Stimulated activated CD4-positive, alpha-beta T cell treated with anti-CD3 and anti-CD28 coated beads, Interleukin-12 subunit alpha, Interleukin-12 subunit beta, amount 100 ng/mL, for 4 hours (primary cell): Measurements from ENCODE around the gene BSDC1.
"Not testable (repeated sequence)": the region's sequence is repeated elsewhere in the genome, so short reads cannot be mapped to it uniquely, and the experiment has no call there.

Experiments used
- DNase-seq: peaks from one replicate; pipeline ENCODE4 v3.0.0-alpha.2; 2020

BSDC1 gene

DNA sequence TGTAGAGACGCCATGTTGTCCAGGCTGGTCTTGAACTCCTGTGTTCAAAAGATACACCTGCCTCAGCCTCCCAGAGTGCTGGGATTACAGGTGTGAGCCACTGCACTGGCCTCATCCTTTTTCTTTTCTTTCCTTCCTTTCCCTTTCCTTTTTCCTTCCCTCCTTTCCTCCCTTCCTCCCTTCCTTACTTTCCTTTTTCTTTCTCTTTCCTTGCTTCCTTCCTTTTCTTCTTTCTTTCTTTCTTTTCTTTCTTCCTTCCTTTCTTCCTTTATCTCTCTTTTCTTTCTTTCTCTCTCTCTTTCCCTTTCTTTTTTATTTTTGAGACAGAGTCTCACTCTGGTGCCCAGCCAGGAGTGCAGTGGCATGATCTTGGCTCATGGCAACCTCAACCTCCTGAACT is 37.8 kb downstream of the BSDC1 start:
- no peak for DNase-seq

DNA sequence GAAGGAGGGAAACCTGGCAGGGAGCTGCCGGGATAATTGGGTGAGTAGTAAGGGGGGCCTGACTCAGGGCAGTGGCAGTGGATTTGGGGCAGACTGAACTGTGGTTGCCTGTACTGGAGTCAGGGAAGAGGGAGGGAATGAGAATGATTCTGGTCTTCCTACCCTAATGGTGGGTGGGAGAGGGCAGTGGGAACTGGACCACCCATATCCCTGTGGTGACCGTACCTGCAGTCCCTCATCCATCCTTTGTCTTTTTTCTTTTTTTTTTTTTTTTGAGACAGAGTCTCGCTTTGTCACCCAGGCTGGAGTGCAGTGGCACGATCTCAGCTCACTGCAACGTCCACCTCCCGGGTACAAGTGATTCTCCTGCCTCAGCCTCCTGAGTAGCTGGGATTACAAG is 38.5 kb downstream of the BSDC1 start:
- DNase-seq, result not testable (repeated sequence)

DNA sequence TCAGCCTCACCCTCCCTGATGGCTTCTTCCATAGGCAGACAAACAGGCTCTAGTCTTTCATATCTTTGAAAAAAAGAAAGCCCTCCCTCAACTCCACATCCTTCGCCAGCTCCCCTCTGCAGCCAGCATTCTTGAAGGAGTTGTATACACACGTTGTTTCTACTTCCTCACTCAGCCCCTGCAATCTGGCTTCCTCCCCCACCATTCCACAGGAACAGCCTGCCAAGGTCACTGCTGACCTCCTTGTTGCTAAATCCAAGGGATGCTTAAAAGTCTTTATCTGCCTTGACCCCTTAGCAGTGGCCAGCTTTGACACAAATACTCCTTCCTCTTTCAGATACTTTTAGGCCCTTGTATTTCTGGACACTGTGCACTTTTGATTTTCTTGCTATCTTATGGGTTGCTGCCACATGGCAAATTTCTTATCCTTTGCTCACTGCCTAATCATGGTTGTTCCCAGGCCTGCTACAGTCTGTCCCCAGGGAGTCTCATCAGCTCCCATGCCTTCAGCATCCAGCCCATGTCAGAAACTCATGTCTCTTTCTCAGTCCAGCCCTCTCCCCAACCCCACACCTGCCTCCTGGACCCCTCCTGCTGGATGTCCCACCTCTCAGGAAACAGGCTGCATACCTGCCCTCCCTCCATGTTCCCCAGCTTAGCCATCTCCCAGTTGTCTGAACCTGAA is 40.2 kb downstream of the BSDC1 start:
- DNase-seq, result no peak

DNA sequence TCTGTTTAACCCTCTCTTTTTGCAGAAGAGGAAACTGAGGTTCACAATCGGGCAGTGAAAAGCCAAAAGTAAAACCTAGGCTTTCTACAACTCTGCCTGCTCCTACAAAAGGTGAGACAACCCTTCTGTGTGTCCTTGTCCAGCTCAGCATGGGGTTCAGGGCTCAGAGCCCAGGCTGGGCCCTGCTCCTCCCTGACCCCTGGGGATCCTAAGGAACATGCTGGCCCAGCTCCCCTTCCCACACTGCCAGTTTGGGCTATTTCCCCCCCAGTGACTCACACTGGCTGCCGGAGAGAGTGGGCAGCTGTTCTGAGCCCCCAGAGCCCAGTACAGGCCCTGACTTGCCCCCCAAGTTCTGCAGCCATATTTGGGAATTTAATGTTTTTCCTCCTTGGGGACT is 40.8 kb downstream of the BSDC1 start:
- no peak for DNase-seq

DNA sequence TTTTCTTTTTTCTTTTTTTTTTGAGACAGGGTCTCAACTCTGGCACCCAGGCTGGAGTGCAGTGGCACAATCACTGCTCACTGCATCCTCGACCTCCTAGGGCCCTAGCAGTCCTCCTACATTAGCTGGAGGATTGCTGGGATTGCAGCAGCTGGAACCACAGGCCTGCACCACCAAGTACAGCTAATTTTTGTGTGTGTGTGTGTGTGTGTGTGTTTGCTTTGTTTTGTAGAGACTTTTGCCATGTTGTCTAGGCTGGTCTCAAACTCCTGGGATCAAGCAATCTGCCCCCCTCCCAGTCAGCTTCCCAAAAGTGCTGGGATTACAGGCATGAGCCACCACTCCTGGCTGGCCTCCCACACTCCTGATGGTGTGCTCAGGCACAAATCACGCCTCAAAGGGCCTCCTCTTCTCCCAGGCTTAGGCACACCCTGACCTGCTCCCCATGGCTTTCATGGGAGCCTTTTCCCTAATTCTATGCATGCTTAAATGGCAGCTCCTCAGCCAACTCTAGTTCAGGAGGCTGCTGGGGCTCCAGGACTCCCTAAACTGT is 41.3 kb downstream of the BSDC1 start:
- DNase-seq, result no peak

DNA sequence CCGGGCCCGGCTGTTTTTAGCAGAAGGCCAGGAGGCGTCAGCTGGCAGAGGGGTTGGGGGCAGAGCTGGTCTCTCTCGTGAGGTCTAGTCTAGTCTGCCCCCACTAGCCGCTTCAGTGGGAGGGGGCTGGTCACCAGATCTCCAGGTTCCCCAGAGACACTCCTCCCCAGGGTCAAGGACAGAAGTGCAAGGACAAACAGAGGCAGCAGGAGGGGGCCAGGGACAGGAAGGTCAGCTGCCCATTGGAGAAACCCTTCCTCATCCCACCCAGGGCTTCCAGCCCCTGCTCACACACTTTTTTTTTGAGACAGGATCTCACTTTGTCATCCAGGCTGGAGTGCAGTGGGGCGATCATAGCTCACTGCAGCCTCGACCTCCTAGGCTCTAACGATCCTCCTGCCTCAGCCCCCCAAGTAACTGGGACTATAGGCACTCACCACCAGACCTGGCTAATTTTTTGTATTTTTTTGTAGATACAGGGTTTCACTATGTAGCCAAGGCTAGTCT is 41.9 kb downstream of the BSDC1 start:
- DNase-seq, result no peak

DNA sequence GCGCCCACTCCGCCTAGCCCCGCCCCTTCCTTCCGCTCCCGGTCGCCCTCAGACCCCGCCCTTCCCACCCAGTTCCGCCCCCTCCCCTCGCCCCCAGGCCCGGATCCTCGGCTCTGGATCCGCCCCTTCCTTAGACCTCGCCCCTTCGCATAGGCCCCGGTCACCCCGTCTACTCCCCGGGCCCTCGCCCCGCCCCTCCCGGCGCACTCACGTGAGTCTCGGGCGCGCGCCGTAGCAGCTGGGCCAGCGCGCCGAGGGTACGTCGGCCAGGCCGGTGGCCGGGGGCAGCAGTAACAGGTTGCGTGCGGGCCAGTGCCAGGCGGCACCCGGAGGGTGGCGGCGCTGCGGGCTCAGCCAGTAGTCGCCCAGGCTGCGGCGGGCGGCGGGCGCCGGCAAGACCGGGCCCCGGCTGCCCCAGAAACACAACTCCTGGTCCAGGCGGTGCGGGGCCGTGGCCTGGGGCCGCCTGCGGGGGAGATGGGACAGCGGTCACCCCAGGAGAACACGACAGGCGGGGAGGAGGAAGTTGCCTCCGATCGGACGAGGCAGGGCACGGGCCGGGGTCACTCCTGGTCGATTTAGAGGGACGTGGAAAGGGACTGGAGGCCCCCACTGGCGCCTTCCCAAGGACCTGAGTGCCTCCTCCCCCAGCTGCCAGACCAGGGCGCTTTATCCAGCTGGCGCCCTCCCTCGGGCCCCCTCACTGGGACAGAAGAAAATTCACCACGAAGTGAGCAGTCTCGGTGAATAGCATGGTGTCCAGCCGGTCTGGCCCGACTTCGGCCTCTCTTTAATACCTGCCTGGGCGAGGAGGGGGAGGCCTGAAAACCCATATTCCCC is 42.6 kb downstream of the BSDC1 start:
- DNase-seq, result peak; percentile 92

DNA sequence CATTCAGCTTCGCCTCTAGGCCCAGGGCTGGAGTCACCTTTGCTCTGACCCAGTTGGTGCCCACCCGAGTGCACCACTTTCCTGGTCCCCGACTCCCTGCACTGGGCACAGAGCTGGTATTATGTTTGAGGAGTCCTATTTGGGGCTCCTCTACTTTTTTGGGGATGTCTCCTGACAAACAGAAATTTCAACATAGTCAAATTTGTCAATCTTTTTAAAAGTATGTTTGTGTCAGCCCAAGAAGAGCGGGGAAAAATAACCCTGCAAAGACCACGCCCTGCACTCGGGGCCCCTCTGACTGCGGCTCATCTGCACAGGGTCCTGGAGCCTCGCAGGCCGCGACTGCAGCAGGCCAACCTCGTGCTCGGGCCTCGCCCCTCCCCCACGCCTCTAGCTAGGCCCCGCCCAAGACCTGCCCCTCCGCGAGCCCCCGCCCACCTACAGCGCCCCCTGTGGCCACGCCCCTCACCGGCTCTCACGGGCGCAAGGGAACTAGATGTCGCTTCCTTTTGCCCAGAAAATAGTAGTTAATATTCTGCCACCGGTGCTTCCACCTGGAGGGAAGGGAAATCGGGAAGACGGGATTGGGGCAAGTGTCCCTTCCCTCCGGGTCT is 43.3 kb downstream of the BSDC1 start:
- DNase-seq, result peak; percentile 79

DNA sequence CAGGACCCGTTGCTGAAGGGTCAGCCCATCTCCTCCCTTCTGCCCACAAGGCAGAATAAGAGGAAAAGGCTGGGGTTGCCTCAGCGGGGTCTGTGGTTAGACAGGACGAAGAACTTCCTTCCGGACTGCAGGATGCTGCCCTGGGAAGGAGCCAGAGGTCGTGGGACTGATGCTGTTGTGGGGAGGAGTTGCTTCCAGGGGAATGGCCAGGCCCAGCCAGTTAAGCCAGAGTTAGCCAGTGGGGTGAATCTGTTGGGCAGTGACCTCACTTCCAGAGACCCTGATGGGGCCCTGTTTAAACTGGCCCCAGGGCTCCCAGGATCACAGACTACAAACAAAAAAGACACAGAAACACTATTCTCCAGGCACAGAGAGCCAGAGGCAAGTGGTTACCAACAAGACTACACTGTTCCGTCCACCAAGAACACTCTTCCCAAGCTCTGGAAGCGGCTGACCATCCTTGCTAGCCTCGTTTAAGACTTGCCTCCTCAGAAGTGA is 45.0 kb downstream of the BSDC1 start:
- DNase-seq, result no peak

DNA sequence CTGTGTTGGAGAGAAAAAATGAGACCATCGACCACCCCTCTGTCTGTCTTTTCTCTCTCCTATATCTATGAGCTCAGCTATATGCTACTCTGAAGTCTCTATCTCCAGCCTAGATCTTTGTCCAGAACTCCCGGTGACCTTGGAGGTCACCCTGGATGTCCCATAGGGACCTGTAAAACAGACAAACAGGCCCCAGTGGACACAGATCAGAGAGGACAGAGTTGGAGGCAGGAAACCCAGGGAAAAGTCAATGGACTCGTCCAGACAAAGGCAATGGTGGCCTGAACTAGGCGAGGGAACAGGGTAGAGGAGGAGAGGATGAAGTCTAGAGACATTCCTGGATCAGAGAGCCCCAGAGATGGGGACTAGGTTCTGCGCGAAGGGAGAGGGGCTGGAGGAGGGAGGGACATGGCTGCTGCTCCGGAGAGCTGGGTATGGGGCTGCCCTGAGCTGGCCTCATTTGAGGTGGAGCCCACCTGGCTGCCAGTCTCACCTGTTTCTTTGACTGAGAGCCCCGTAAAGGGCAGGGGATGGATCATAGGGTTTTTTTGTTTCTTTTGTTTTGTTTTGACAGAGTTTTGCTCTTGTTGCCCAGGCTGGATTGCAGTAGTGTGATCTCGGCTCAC is 47.6 kb downstream of the BSDC1 start:
- DNase-seq, result no peak

DNA sequence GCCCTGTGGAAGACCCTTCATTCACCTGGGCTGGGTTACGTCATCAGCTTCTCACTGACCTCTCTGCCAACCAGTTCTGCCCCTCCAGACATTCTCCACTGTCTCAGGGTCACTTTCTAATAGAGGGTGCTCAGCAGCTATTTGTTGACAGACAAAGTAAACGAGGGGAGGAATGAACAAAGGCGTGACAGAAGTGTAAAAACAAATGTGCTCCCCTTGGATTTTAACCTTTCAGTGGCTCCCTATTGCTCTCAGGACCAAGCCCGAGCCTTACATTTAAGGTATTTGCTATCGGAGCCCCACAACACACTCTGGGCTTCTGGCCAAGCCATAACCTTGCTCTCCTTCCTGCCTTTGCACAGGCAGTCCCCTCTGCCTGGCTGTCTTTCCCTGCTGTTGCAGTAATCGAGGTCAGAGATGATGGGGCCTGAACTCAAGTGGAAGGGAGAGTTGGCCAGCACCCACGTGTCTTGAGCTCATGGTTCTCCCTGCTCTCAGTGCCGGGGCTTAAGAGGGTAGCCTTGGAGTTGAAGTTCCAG is 48.9 kb downstream of the BSDC1 start:
- no peak for DNase-seq

DNA sequence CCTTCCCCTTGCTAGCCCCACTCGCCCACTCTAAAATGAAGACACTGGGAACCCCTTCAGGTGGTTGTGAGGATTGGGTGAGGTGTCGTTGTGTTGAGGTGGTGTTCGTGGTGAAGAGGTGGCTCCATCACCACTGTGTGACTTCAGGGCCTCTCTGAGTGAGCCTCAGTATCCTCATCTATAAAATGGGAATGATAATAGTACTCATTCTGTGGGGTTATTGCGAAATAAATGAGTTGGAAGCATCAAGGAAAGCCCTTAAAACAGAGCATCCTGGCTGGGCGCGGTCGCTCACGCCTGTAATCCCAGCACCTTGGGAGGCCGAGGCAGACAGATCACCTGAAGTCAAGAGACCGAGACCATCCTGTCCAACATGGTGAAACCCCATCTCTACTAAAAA is 51.5 kb downstream of the BSDC1 start:
- no peak for DNase-seq

DNA sequence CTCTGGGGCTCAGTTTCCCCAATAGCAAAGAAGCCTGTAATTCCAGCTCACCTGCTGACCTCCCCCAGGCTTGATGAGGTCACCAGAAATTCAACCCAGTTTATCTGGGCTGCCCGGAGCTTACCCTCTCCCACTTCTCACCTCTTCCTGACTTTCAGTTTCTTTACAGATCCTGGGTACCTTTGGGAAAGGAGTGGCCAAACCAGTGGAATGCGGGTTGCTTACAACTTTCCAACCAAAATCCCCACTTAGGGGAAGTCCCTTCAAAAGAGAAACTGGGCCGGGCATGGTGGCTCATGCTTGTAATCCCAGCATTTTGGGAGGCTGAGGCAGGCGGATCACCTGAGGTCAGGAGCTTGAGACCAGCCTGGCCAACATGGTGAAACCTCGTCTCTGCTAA is 52.3 kb downstream of the BSDC1 start:
- no peak for DNase-seq

DNA sequence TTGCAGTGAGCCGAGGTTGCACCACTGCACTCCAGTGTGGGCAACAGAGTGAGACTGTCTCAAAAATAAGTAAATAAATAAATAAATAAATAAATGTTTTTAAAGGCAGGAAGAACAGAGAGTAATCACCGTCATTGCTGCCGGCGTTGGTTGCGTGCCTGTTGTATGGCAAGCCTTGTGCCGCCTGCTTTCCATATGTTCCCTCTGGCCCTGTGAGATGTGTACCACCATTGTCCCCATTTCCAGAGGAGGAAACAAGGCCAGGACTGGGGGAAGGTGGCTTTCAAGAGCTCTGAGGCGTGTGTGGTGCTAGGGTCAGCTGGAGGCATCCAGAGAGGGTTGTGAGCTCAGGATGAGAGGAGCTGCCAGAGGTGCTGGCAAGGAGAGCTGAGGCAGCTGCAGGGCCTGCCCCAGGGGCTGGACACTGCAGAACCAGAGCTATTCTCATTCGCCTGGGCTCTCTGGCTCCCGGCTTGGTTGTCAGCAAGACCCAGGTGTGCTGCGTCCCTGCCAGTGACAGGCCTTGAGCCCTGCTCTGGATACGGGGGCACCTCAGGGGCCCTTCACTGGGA is 53.0 kb downstream of the BSDC1 start:
- DNase-seq, result no peak

DNA sequence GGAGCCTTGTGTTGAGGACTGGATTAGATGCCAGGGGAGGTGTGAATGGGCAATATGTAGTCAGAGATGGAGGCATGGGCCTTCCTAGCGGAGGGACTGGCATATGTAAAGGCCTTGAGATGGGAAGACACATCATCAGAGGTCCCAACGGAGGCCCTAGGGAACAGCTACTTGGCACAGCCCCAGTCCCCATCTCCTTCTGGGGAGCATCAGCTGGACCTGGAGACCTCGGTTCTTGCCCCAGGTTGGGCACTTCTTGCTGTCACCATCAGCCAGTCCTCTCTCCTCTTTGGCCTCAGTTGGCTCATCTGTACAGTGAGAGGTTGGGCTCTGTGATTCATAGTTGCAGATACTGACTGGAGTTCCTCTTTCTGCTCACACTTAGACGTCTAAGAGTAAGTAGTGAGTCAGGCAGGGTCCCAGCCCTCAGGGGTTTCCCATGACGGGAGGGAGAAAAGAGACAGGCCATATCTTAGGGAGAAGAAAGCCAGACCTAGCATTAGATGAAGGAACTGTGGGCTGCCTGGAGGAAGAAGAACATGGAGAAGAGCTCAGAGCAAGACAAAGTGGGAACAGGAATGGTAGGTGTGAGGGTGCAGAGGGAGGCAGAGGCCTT is 54.8 kb downstream of the BSDC1 start:
- peak; percentile 36 for DNase-seq

DNA sequence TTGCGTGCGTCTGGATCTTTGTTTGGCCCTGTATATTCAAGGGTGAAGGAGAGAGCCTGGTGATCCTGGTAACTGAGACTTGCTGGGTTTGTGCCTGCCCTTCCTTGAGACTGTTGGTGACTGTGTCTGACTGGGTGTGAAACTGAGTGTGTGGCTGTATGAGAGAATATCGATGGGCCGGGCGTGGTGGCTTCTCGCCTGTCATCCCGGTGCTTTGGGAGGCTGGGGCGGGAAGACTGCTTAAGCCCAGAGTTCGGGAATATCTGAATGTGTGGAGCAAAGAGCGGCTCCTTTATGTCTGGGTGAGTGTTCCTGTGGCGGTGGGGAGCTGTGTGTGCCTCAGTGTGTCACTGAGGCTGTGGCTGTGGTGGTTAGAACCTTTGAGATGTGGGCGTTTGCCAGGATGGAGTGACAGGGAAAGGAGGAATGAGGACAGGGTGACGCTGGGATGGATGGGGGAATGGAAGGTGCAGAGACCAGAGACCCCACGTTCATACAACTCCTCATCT is 55.5 kb downstream of the BSDC1 start:
- no peak for DNase-seq

DNA sequence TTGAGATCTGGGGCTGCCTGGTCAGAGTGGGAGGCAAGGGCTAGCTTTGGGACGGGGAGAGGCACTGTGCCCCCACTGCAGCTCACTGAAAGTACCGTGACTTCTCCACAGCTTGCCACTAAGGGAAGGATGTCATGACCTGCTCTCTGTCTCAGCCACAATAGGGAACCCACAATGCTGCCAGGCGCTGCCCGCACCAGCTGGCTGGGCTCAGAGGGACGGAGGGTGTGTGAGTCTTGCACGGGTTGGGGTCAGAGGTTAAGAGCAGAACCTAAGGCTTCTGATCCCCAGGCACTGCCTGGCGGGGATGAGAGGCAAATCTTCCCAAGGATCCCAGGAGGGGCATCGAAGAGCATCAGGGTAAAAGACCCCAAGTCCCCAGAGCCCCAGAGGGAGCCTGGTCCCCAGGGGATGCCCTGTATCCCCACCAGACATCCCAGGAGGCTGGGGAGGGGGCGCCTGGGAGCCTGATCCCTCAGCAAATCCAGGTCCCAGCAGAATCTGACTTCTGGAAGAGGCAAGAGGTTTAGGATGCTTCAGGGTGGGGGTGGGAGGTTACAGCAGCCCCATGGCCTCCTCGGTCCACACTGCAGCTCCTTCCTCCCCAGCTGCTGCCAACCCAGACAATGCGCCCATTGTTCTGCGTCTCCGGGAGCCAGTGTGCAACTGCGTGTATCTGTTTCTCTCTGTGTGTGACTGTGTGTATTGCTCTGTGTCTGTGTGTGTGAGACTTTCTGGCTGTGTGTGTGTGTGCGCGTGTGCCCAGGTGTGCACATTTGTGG is 56.2 kb downstream of the BSDC1 start:
- no peak for DNase-seq

DNA sequence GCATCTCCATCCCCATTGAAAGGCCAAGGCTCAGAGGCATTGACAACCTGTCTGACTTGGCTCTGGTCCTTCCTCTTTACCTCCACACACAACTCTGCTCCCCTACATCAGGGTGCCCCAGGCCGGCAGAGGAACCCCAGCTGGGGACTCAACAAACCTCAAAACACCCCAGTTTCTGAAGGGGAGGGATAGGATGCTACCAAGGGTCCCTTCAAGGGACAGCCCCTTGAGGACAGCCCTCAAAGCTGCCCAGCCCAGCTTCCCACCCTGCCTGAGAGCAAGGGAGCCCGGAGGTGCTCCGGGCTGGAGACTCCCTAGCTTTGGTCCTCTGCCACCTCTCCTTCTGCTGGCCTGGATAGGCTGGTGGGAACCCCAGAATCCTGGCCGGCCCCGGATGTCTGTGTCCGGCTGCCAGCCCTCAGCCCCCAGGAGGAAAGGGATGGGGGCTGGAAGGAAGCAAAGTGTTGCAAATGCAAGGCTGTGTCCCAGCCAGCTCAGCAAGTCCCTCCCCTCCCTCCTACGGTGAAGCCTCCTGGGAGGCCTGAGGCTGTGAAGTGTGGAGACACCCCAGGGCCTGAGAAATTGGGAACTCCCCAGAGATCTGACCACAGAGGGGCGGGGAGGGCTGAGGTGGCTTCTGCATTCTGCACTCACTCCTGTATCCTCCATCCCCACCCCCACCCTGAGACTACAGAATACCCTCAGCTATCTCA is 57.1 kb downstream of the BSDC1 start:
- peak; percentile 32 for DNase-seq

DNA sequence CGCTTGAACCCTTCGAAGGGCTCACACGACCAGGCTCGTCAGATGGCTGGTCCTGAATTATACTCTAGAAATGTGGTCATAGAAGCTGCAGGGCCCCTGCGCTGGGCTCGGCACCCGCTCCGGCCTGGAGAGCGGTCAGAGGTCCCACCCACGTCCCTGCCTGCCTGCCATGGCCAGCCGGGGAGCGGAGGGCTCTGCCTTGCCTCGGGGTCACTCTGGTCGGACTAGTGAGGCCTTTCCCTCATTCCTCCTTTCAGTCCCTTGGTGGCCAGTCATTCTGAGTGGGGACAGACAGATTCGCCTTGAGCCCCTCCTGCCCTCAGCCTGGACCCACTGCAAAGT is 57.7 kb downstream of the BSDC1 start:
- no peak for DNase-seq
